PC-9 (cell line): Measurements from ENCODE around the gene C1QTNF1. TPM values are rescaled to one million over a fixed set of nuclear protein-coding genes. Genes with fewer than 3 reads are reported as not detected.

Source experiments
- Bru-seq: library from RNA; stranded (reverse); fragments of 400-500 nt; gene quantifications from one replicate; lab custom pipeline; 2021; lab: Mats Ljungman, UMichigan
- BruChase-seq, 2 experiments: library from RNA; stranded (reverse); fragments of 400-500 nt; gene quantifications; one replicate each; lab custom pipeline; 2021; lab: Mats Ljungman, UMichigan
- BruUV-seq: library from RNA; stranded (reverse); fragments of 400-500 nt; replicated peaks from 2 replicates; lab custom pipeline; 2021; lab: Mats Ljungman, UMichigan
- CTCF ChIA-PET: fragments of 300-600 bp; sonication (Branson Sonifier 250); formaldehyde crosslinking; loops from one replicate; lab custom pipeline; 2022; ENCODE audit warnings: antibody characterized with exemption; lab: Charles Lee
- POLR2A ChIA-PET: fragments of 300-600 bp; sonication (Branson Sonifier 250); formaldehyde crosslinking; loops from one replicate; lab custom pipeline; 2022; ENCODE audit warnings: antibody characterized with exemption; ENCODE audit not compliant: unreplicated experiment; lab: Charles Lee
- DNase-seq, 2 experiments: peaks; one replicate each; pipeline versions ENCODE4 v3.0.0 to v3.0.0-alpha.2; 2015 to 2022; ENCODE audit warnings: mixed read lengths in 1 of 2
- H2AFZ ChIP-seq: fragments of 200-600 bp; sonication (generic); 2 replicates; pipeline ENCODE4 v1.8.1; 2017; ENCODE audit warnings: antibody characterized with exemption
- H3F3A ChIP-seq: fragments of 200-600 bp; sonication (generic); 2 replicates; pipeline ENCODE4 v1.8.1; 2017; ENCODE audit warnings: antibody characterized with exemption, mild to moderate bottlenecking, low read depth; ENCODE audit not compliant: insufficient read depth
- H3K27ac ChIP-seq: fragments of 200-600 bp; sonication (generic); 2 replicates; pipeline ENCODE4 v1.6.1; 2016; ENCODE audit warnings: mixed run types
- H3K27me3 ChIP-seq: fragments of 200-600 bp; sonication (generic); 2 replicates; pipeline ENCODE4 v1.6.1; 2016; ENCODE audit warnings: low read depth, mixed run types; ENCODE audit not compliant: insufficient read depth
- H3K36me3 ChIP-seq: fragments of 200-600 bp; sonication (generic); 2 replicates; pipeline ENCODE4 v1.6.1; 2016; ENCODE audit warnings: low read depth, mixed run types
- H3K4me1 ChIP-seq: fragments of 200-600 bp; sonication (generic); replicated peaks from 2 replicates; pipeline ENCODE4 v1.6.1; 2016; ENCODE audit warnings: mixed run types; ENCODE audit not compliant: insufficient read depth
- H3K4me2 ChIP-seq: fragments of 200-600 bp; sonication (generic); 2 replicates; pipeline ENCODE4 v1.6.1; 2017; ENCODE audit warnings: mixed run types
- H3K4me3 ChIP-seq: fragments of 200-600 bp; sonication (generic); 2 replicates; pipeline ENCODE4 v1.6.1; 2016; ENCODE audit warnings: mixed run types
- H3K79me2 ChIP-seq: fragments of 200-600 bp; sonication (generic); 2 replicates; pipeline ENCODE4 v1.6.1; 2017; ENCODE audit warnings: low read depth, mixed run types
- H3K9me2 ChIP-seq: fragments of 200-600 bp; sonication (generic); 2 replicates; pipeline ENCODE4 v1.8.1; 2017; ENCODE audit warnings: mild to moderate bottlenecking; ENCODE audit not compliant: insufficient read depth
- H3K9me3 ChIP-seq: fragments of 200-600 bp; sonication (generic); 2 replicates; pipeline ENCODE4 v1.8.1; 2016; ENCODE audit warnings: low read depth; ENCODE audit not compliant: insufficient read depth
- H4K20me1 ChIP-seq: fragments of 200-600 bp; sonication (generic); 2 replicates; pipeline ENCODE4 v1.8.1; 2017; ENCODE audit not compliant: insufficient read depth
- EZH2 ChIP-seq: fragments of 200-600 bp; sonication (generic); IDR thresholded peaks from 2 replicates; pipeline ENCODE4 v1.8.0; 2017; ENCODE audit warnings: antibody characterized with exemption, low read depth
- intact Hi-C: fragments of 100-400 bp; cut with micrococcal nuclease; formaldehyde crosslinking; loops from one replicate; pipeline ENCODE4 v1.10.0; 2022; ENCODE audit not compliant: unreplicated experiment
- long read RNA-seq: library from polyadenylated mRNA; stranded (forward); transcript quantifications from one replicate; pipeline ENCODE4 v2.0.0, GENCODE V29; 2022
- total RNA-seq: library from RNA; stranded (reverse); gene quantifications from 2 replicates; pipeline ENCODE4 v1.2.3, GENCODE V29; 2021
- TF ChIP-seq, protein P1 (sequence below): fragments of 200-600 bp; sonication (generic); conservative IDR thresholded peaks from 2 replicates; pipeline ENCODE4 v1.6.1; 2017; ENCODE audit warnings: mixed run types, antibody characterized with exemption, mild to moderate bottlenecking, moderate library complexity

C1QTNF1 gene, protein sequence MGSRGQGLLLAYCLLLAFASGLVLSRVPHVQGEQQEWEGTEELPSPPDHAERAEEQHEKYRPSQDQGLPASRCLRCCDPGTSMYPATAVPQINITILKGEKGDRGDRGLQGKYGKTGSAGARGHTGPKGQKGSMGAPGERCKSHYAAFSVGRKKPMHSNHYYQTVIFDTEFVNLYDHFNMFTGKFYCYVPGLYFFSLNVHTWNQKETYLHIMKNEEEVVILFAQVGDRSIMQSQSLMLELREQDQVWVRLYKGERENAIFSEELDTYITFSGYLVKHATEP
- total RNA-seq (3.4 and 3.9 TPM in 2 replicates), Bru-seq, nascent RNA (percentile 23 among the genes with signal in this experiment), BruChase-seq, experiment 1, labeled RNA remaining after a 2-hour chase (percentile 28 among the genes with signal in this experiment), BruChase-seq, experiment 2, labeled RNA remaining after a 6-hour chase (percentile 25 among the genes with signal in this experiment)
- long read RNA-seq, partial matches to known transcripts: 0 of 6 reads
- long read RNA-seq, other reads (novel, unspliced or antisense): 1 of 6 reads

DNA sequence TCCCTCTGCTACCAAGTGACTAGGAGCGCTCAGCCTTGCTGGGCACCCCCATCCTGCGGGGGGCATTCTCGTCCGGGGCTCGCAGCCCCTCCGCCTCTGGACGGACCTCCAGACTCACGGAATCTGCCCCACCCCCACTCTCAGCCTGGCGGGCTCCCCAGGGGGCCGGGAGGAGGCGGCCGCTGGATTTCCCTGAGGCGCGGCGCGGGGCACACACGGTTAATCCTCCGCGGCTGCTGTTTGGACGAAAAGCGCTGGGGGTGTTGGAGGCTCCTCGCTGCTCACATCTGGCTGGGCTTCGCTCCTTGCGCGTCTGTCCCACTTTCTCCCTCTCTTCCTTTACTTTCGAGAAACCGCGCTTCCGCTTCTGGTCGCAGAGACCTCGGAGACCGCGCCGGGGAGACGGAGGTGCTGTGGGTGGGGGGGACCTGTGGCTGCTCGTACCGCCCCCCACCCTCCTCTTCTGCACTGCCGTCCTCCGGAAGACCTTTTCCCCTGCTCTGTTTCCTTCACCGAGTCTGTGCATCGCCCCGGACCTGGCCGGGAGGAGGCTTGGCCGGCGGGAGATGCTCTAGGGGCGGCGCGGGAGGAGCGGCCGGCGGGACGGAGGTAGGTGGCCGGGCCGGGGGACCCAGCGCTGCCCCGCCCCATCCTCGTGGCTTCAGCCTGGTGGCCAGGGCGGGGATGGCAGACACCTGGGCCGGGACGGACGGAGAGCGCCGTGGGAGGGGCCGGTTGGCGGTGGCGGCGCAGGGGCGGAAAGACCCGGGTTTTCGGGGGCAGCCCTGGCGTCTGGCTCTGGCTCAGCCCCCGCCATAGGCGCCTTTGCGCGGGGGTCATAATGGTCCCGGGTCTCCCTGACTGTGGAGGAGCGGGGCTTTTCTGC is at the start of gene C1QTNF1:
C1QTNF1 (plus strand) TSS at position 284 of the 886 bp plus-strand sequence. CDS start 19,800 bp downstream, outside the sequence.
- Histone ChIP-seq H3K4me1 (peaks cover 62% of the 10 kb centered on the region), H3K36me3 (no peaks in the 10 kb centered on the region), H3K4me2 (peak within 1 kb of the TSS; percentile 95), H3K4me3 (peak within 1 kb of the TSS; percentile 78), H3K27me3 (no peaks in the 10 kb centered on the region), H3F3A (peaks cover 15% of the 10 kb centered on the region; the same call in 1 of the 2 replicates), H3K79me2 (no peaks in the 10 kb centered on the region), H4K20me1 (no peaks in the 10 kb centered on the region), H2AFZ (peak within 1 kb of the TSS; percentile 97), H3K9me2 (no peaks in the 10 kb centered on the region), H3K27ac (no peak within 1 kb of the TSS), H3K9me3 (no peaks in the 10 kb centered on the region)
- peak in 1 of 2 experiments; percentile 70 for DNase-seq
- intact Hi-C loops: no loop called here
- ChIA-PET CTCF (no interaction called here), POLR2A (no interaction called here)
- BruUV-seq: no TSS peak
- TF ChIP-seq EZH2: no peak
- TF ChIP-seq, protein P1, sequence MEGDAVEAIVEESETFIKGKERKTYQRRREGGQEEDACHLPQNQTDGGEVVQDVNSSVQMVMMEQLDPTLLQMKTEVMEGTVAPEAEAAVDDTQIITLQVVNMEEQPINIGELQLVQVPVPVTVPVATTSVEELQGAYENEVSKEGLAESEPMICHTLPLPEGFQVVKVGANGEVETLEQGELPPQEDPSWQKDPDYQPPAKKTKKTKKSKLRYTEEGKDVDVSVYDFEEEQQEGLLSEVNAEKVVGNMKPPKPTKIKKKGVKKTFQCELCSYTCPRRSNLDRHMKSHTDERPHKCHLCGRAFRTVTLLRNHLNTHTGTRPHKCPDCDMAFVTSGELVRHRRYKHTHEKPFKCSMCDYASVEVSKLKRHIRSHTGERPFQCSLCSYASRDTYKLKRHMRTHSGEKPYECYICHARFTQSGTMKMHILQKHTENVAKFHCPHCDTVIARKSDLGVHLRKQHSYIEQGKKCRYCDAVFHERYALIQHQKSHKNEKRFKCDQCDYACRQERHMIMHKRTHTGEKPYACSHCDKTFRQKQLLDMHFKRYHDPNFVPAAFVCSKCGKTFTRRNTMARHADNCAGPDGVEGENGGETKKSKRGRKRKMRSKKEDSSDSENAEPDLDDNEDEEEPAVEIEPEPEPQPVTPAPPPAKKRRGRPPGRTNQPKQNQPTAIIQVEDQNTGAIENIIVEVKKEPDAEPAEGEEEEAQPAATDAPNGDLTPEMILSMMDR: peak; percentile 56

DNA sequence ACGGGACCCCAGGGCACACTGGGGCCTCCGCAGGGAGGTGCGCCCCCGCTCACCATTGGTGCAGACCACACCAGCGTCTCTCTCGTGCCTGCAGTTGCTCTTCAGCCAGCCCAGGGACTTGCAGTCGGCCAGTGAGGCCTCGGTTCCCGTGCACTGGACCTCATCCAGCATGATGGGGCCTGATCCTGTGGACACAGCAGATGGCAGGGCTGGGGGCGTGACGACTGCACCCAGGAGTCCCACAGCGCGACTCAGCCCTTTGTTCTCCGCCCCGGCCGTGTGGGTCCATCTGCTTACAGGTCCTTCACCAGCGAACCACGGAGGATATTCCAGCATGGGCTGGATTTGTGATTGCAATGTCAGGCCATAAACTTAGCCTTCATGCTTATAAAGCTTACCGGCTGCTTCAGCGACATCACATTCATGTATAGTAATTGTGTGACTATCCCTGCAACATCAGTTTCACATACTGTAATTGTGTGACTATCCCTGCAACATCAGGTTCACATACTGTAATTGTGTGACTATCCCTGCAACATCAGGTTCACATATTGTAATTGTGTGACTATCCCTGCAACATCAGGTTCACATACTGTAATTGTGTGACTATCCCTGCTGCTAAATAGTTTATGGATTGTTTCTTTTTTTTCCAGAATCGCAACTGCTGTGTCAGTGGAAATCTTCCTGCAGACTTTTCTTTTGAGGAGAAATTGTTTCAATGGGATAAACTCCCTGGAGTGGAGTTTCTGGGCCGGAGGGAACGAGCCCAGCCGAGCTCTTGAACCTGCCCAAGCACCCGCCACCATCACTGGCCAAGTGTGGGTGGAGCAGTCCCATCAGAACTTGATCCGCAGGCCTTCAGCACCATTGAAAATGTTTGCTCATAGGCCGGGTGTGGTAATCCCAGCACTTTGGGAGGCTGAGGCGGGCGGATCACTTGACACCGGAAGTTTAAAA is 49.1 kb upstream of the C1QTNF1 start:
- ChIA-PET CTCF (no interaction called here), POLR2A (no interaction called here)
- H3K79me2 ChIP-seq: peaks cover 43% of the 10 kb centered on the region
- BruUV-seq: no TSS peak
- intact Hi-C loops: loop anchor here (5.0 kb wide), 1 partner anchor 43 kb away; no protein-coding TSS in a partner anchor
- DNase-seq: no peak
- H3K36me3 ChIP-seq: no peaks in the 10 kb centered on the region
- no peak overlapping the region for H3K4me3 ChIP-seq
- H3K9me2 ChIP-seq: no peaks in the 10 kb centered on the region
- H2AFZ ChIP-seq: no peak overlapping the region
- no peak overlapping the region for H3K4me2 ChIP-seq
- 0 out of 2 replicates have a peak overlapping the region, but pooled peaks have one; percentile 16 for H3K27ac ChIP-seq
- H3F3A ChIP-seq: no peaks in the 10 kb centered on the region
- TF ChIP-seq, protein P1: no peak
- TF ChIP-seq EZH2: no peak
- peaks cover 17% of the 10 kb centered on the region for H3K4me1 ChIP-seq
- H3K27me3 ChIP-seq: no peaks in the 10 kb centered on the region
- no peaks in the 10 kb centered on the region; the same call in 1 of the 2 replicates for H4K20me1 ChIP-seq
- no peaks in the 10 kb centered on the region for H3K9me3 ChIP-seq
